Middle frontal gyrus (tissue), 1 donor: ENCODE measurements around the gene EZR.
A peak's percentile ranks its signal among the peaks of the same experiment; 100 is the strongest.
"Not testable (repeated sequence)": the region's sequence is repeated elsewhere in the genome, so short reads cannot be mapped to it uniquely, and the experiment has no call there.

Experiments
- DNase-seq: peaks from one replicate; pipeline ENCODE4 v3.0.0-alpha.2; 2015; ENCODE audit warnings: low spot score; ENCODE audit errors: extremely low spot score

EZR gene

DNA sequence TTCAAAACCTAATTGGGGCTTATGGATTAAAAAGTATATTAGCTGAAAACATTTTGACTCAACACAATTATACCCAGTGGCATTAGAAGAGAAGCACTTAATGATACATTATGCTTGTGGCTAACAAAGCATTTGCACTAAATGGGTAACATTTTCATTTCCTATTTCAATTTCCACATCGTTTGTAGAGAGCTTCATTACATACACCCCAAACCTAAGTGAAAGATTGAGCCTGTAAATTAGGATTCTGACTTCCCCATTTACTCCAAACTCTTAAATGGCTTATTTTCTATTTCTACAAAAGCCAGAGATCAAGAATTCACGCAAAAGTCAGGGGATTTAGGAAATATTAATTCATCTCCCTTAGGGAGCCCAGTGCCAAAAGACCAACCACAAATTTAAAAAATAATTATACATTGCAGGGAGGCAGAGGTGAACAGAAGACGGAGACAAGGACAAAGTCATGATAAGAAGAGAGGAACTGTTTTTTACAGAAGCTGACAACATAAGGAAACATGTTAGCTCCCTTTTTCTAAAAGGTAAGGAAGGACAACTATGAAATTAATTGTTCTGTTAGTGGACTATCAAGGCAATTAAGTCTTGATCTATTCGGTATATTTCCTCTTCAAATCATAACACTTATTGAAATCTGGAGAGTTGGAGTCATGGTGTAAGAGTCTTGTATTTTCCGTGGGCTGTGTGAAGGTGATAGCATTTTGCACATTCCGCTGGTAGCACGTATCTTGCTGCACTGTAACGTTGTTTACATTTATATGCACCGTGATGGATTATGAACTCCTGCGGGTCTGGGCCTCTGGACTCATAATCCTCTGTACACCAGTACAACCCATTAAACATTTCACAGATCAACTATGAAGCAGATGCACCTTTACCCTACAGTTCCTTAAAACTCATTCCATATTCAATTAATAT, 24.8 kb upstream of the EZR start:
- DNase-seq, result no peak

GRCh38 chr6:158841358-158841757, 22.2 kb upstream of the EZR start:
- DNase-seq, result no peak

DNA sequence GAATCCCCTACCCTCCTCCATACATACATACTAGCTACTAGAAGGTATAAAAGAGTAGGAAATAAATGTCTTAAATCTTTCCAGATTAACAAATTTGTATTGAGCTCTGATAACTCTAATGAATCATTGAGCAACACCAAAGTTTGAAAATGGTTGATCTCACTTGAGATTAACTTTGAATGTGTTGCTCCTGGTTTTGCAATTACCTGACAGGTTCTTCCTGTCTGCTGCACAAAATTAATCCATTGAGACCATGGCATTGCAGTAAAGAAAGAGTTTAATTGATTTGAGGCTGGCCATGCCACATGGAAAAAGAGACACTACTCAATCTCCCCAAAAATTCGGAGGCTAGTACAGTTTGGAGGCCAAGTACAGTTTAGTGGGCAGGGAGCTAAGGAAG, 21.3 kb upstream of the EZR start:
- no peak for DNase-seq

- no peak for DNase-seq
Observed at GRCh38 chr6:158839796-158840195, 20.6 kb upstream of the EZR start.

GRCh38 chr6:158838790-158839189, 19.6 kb upstream of the EZR start:
- not testable (repeated sequence) for DNase-seq

DNA sequence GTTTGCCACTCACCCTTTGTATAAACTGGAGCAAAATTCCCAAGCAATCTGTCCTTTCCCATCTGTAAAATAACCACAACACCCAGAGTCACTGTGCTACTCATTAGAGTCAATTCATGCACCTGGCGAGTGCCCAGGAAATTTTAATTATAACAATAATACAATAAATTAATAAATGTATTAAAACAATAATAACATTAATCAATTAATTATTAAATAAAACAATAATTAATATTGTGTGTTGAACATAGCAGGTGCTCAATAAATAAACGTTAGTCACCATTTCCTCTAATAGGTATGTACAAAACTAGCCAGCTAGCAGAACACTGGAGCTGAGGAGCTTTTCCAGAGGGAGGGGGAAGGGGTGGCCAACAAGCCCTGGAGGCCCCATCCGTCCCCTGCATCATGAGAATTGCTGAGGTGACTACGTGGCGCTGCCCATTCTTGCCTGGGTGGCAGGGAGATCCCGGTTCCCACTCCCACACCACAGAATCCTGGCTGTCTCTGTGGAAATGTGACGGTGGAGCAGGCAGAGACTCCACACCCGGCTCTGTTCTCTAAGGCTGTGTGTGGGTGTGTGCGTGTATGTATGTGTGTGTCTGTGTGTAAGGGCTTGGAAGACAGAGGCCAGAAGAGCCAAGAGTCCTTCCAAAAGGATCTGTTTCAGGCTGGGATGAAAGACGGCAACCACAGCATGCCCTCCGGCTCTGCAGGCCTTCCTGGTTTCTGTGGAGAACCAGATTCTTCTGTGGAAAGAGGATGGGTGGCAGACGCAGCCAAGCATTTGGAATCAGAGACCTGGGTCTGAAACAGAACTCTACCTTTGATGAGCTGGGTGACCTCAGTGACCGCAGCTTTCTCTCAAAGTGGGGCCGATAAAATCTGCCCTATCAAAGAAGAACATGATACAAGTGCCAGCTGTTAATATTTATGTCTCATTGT, 18.8 kb upstream of the EZR start:
- DNase-seq, result peak; percentile 14

DNA sequence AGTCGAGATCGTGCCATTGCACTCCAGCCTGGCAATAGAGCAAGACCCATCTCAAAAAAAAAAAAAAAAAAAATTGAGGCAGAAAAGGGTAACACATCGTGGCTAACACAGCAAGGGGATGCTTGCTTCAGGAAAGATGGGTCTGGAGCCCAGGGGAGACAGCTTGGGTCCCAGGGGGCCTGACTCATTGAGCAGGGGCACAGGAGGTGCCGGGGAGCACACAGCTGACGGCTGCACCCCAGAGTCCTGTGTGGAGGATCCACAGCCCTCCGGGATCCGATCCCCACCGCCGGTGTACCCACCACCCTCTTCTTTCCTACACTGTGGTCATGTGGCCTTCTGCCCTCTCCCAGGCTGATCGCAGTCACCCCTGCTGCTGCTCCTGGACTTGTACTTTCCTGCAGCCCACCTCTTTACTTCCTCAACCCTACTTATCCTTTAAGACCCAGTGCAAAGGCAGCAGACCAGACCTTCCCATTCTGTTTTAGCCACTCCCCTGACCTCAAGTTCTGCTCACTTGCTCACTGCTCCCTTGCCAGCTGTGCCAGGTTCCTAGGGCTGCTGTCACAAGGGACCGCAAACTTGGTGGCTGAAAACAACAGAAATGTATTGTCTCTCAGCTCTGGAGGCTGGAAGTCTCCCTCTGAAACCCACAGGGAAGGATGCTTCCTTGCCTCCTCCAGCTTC, 17.6 kb upstream of the EZR start:
- DNase-seq, result no peak

GRCh38 chr6:158835616-158836221, 16.6 kb upstream of the EZR start:
- no peak for DNase-seq

DNA sequence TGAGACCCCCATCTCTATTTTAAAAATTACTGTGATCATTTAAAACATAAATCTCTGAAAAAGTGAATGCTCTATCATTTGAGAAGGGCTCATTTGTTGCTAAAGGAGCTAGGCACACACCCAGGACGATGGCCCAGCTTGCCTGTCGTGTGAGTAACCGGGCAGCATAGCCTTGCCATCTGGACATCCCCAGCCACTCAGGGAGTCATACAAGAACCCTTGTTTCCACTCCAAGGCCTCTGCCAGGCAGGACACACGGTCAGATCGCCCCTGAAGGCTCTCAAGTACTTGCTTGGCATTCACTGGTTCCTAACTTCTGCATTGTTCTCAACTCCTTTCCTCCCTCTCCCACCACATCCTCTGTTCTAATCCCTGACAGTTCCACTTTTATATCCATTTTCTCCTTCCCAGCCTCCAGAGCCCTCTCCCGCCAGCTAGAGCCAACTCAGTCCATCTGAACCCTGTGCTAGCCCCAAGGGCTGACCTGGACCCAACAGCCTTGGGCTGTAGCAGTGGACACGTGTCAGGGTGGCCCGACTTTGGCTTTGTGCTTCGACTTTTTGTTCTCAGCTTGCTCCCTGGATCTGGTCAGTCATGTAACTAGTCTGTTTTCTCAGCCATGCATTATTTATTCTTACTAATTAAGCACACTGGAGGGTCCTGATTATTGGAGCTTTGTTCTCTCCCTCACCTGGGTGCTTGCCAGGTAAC, 15.7 kb upstream of the EZR start:
- DNase-seq, result no peak

- not testable (repeated sequence) for DNase-seq
Observed at GRCh38 chr6:158832807-158833206, 13.6 kb upstream of the EZR start.

DNA sequence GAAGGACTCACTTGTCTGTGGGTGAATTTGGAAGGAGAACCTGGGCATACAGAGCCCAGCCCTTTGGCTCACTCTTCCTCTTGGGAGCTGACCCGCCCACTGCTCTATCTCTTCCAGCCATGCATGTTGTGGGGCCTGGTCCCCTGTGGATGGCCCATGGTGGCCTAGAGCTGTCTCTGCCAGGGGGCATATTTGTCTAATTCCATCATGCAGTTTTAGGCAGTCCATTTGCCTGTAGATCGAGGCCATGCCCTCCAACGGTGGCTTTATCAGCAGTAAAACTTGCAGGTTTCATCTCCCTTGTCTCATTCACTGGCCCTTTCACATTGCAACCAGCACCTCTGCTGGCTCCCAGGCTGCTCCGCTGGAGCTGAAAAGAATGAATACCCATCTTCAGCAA, 12.9 kb upstream of the EZR start:
- no peak for DNase-seq

- DNase-seq, result no peak
Observed at GRCh38 chr6:158831571-158831970, 12.4 kb upstream of the EZR start.

DNA sequence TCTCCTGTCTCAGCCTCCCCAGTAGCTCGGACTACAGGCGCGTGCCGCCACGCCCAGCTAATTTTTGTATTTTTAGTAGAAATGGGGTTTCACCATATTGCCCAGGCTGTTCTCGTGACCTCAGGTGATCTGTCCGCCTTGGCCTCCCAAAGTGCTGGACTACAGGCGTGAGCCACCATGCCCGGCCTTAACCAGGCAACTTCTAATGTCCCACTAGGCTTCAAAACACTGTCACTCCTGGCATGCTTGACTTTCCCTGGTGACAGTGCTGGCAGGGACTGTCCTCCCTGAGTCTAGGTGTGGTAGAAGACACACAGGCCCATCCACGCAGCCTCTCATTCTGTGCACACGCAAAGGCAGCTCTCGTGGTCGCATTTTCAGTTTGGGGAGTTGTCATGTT, 11.6 kb upstream of the EZR start:
- DNase-seq, result no peak

DNA sequence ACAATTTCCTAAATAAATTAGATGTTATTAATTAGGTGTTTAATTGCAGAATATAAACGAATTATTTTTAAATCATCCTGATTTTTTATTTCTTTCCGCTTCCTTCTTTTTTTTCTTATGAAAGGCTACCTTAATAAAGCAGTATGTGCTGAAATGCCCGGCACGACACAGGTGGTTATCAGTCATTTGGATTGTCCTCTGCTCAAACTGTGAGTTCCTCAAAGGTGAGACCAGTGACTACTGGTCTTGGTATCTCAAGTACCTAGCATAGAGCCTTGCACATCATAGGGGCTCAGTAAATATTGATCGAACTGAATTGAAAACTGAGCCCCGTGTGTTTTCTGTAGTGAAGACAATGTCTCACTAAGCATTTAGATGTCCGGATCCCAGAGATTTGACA, 9.6 kb upstream of the EZR start:
- no peak for DNase-seq

GRCh38 chr6:158826819-158827501, 7.8 kb upstream of the EZR start:
- DNase-seq, result no peak

DNA sequence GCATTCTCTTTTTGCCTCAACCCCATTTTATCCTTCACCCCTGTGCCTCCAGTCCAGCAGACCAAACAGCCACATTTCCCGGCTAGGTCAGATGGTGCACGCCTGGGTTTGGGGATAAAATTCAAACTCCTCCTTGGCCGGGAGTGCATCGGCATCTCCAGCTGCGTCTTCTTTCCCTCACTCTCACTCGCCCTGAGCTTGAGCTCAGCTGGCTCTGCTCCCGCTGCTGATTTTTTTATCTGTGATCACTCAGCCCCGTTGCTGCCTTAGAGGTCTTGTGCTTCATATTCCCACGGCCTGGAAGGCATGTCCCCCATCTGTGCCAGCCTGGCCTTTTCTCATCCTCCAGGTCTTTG, 6.8 kb upstream of the EZR start:
- DNase-seq, result no peak

GRCh38 chr6:158825038-158825950, 6.1 kb upstream of the EZR start:
- no peak for DNase-seq

GRCh38 chr6:158823616-158824015, 4.4 kb upstream of the EZR start:
- not testable (repeated sequence) for DNase-seq
